HG03103 (cell line): ENCODE data around the gene CCDC137.

ENCODE experiments used
- ATAC-seq: cut with Tn5 transposase; IDR thresholded peaks from one replicate; pipeline ENCODE4 v1.9.1; 2021; ENCODE audit warnings: low read depth; ENCODE audit not compliant: unreplicated experiment

Gene CCDC137

DNA sequence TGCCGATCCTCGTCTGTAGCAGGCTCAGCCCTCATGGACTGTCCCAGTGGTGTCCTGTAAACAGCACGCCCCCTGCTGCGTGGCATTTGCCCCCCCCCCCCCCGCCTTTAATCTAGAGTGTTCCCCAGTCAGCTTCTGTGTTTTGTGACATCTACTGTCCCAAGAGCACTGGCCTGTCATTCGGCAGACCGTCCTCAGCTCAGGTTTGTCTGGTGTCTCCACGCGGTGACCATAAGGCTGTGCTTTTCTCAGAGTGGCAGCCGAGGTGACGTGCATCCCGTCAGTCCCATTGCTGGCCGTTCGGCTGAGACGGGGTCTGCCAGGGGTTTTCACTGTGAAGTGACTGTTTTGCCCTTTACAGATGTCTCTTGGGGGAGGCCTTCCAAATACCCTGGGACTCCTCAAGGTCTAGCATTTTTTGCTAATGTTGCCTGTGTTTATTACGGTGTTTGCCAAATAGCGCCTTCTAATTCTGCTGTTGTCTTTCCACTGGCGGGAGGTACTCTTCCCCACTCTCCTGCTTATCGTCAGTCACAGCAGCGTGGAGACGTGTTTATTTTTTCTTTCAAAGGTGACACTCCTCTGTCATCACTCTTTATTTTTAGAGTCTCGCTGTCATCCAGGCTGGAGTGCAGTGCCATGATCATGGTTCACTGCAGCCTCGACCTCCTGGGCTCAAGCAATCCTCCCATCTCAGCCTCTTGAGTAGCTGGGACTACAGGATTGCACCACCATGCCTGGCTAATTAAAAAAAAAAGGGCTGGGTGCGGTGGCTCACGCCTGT lies 30.9 kb downstream of the CCDC137 start:
- no peak for ATAC-seq

DNA sequence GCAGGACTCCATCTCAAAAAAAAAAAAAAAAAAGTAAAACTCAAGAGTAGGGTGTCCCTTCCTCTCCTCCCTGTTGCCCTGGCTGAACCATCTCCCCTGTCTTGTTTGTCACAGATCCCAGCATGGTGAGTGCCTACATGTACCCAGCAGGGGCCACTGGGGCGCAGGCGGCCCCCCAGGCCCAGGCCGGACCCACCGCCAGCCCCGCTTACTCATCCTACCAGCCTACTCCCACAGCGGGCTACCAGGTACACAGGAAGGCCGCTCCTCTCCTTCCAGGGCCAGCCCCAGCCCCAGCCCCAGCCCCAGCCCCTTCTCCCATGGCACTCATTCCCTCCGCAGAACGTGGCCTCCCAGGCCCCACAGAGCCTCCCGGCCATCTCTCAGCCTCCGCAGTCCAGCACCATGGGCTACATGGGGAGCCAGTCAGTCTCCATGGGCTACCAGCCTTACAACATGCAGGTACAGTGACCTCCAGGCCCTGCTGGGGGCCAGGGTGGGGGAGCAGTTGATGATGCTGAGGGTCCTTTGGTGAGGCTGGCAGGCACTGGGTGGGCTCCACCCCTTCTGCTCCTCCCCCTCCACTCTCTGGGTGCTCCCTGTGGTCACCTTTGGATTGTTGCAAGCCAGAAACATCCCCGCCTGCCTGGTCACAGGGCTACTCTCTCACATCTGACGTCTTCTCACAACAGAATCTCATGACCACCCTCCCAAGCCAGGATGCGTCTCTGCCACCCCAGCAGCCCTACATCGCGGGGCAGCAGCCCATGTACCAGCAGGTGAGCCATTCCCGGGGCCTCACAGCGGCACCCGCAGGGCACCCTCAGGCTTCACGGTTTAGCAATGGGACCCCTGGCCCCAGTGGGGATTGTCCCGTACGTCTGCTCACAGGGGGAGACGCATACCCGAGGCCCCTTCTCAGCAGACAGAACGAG lies 34.1 kb downstream of the CCDC137 start:
- ATAC-seq = no peak

DNA sequence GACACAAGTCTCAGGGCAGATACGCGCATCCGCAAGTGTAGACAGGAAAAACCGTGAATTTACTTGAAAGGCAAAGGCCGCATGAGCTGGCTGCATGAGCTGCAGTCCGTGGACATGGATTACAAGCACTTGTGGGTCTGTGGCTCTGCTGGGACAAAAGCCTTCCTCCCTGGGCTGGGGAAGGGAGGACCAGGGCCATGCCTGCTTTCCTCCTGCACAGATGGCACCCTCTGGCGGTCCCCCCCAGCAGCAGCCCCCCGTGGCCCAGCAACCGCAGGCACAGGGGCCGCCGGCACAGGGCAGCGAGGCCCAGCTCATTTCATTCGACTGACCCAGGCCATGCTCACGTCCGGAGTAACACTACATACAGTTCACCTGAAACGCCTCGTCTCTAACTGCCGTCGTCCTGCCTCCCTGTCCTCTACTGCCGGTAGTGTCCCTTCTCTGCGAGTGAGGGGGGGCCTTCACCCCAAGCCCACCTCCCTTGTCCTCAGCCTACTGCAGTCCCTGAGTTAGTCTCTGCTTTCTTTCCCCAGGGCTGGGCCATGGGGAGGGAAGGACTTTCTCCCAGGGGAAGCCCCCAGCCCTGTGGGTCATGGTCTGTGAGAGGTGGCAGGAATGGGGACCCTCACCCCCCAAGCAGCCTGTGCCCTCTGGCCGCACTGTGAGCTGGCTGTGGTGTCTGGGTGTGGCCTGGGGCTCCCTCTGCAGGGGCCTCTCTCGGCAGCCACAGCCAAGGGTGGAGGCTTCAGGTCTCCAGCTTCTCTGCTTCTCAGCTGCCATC lies 34.9 kb downstream of the CCDC137 start:
- no peak for ATAC-seq

DNA sequence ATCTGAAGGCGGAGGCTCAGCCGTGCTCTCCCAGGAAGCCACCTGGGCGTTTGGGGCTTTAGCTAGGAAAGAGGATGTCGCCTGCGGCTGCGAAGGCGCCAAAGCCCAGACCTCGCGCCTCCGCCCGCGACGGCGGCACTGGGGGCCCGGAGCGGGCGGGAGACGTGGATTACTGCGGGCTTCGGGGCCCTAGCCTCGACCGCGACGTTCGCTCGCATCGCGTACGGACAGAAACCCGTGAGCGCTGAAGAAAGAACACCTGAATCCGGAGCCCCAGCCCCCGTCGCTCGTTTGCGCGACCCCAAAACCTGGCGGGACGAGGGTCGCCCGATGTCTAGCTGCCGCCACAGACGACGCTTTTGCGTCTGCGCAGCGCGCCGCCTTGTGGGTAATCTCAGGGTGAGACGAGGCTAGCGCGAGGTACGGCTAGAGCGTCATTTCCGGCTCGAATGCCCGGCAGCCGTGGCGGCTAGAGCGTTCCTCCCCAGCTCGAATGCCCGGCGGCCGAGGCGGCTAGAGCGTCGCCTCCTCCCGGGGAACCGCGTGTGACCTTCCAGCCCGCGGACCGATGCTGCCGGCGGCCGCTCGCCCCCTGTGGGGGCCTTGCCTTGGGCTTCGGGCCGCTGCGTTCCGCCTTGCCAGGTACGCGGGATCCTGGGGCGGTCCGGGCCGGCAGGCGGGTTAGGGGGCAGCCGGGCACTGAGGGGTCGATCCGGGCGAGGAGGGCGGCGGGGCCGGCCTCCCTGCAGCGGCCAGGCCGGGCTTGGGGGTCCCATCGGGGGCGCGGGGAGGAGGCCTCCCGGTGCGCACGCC lies 36.6 kb downstream of the CCDC137 start, which contains the start of gene MRPL12:
Gene MRPL12 (plus strand): TSS at position 434 of the 813 bp plus-strand sequence. CDS start 135 bp downstream, at position 569.
- peak; percentile 70 for ATAC-seq

DNA sequence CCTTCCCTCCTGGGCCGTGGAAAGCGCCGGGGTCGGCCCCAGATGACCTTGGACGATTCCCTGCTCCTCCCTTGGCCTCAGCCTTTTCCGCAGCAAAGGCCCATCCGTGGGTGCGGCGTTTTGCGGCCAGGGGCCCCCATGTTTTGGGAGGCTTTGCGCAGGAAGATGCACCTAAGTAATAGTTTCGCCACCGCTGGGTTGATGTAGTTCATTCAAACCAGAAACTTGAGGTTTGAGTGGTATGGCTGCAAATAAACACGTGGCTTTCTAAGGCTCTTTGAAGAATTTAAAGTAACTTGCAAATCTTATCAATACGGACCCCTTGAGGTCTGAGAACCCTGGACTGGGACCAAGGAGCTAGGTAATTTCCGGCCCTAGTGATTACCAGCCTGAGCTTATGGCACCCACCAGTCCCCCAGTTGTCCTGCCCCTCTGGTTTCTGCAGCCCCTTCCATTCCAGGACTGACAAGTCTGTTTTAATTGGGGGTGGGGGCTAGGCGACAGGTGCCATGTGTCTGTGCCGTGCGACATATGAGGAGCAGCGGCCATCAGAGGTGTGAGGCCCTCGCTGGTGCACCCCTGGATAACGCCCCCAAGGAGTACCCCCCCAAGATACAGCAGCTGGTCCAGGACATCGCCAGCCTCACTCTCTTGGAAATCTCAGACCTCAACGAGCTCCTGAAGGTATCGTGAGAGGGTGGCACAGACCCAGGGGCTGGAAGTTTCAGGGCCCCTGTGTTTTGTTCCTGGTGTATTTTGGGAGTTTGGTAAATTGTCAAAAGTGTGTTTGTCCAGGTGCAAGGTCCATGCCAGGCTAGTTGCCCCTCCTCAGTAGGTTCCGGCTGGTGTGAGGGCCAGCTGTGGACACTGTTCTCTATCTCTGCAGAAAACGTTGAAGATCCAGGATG lies 37.5 kb downstream of the CCDC137 start:
- ATAC-seq = no peak

DNA sequence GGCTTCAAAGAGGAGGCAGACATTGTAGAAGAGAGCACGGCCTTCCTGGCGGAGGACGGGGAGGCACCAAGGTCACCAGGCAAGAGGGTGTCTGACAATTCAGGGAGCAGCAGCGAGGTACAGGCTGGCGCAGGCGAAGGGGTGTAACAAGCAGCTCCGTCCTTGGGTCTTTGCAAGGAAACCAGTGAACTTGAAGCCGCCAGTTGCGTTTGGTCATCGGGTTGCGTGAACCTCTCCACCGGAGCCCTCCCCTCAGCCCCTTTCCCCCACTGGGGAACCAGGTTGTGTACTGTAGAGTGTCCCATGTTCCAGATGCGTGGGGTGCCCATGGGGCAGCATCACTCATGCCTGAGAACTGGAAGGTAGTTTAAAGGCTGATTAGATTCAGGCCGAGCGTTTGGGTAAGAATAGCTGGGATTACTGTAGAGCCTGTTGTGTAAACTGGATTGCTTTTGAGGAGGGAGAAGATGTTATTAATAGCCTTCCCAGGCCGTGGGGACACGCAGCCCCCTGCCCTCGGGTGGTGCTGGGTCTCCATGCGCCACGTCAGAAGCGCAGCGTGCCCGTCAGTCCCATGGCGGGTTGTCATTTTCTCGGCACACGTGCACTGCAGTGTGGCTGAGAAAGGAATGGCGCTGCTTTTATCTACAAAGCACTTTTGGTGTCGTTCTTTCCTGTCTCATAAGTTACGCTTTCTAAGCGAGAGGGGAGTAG lies 39.1 kb downstream of the CCDC137 start:
- no peak for ATAC-seq

DNA sequence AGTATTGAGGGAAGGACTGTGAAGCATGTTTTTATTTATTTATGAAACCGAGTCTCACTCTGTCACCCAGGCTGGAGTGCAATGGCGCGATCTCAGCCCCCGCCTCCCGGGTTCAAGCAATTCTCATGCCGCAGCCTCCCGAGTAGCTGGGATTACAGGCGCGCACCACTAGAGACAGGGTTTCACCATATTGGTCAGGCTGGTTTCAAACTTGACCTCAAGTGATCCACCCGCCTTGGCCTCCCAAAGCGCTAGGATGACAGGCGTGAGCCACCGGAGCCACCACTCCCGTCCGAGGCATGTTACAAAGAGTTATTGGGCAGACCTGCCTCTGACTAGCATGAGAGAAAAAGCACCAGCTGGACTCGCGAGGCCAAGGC lies 39.7 kb downstream of the CCDC137 start:
- ATAC-seq = no peak

DNA sequence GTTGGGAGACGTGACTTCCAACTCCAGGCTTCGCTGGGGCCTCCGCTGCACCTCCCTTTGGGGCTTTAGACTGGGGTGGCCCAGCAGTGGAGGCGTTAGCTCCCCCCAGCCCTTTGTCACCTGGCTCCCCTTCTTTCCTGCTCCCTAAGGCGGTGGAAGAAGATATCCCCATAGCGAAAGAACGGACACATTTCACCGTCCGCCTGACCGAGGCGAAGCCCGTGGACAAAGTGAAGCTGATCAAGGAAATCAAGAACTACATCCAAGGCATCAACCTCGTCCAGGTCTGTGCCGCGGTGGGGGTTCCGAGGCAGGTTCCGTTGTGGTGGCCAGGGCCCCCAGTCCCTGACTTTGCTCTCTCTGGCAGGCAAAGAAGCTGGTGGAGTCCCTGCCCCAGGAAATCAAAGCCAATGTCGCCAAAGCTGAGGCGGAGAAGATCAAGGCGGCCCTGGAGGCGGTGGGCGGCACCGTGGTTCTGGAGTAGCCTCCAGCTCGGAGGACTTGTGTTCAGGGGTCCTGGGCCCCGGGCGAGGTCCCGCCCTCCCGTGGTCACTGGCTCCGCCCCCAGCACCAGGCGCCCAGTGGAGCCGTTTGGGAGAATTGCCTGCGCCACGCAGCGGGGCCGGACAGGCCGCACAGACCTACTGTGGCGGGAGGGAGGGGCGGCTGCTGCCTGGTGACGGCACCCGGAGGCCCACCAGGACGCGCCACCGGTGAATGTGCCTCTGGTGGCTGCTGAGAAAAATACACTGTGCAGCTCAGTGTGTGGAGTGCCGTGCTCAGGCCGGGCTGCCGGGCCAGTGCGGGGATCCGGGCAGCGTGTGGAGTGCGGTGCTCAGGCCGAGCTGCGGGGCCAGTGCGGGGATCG lies 40.5 kb downstream of the CCDC137 start:
- ATAC-seq = no peak

DNA sequence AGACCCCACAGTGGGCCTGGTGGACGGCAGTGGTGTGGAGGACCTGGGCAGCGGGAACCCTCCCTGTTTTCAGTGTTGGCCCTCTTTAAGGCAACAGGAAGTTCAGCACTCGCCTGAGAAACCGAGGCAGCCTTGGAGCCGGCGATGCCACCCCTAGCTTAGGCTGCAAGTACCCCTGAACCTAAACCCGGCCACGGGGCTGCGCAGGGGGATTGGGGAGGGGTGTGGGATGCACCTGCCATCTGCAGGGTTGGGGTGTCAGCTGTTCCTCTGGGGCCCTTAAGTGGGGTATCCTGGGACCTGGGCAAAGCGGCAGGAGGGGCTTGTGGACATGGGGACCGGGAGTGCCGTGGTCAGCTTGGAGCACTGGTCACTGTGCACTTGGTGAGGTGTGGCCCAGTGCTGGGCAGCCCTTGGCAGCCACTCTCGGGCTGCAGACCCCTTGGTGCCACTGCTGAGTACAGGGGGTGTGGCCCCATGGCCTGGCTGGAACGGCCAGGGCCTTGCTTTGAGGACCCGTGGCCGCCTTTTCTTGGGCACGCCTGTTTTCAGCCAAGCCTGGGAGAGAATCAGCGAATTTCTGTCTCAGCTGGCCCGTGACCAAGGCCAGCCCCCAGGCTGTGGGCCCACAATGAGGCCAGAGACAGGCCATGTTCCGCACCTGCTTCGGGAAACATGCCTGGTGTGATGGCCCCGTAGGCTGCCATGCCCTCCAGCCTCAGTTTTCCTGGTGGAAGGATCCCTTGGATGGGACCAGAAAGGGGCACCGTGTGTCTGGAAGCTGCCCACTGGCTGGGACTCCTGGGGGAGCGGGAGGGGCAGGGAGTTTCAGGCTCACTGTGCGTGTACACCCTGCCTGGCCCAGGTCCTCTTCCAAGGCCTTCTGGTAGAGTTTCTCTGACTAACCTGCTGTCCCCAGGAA lies 41.4 kb downstream of the CCDC137 start:
- no peak for ATAC-seq

DNA sequence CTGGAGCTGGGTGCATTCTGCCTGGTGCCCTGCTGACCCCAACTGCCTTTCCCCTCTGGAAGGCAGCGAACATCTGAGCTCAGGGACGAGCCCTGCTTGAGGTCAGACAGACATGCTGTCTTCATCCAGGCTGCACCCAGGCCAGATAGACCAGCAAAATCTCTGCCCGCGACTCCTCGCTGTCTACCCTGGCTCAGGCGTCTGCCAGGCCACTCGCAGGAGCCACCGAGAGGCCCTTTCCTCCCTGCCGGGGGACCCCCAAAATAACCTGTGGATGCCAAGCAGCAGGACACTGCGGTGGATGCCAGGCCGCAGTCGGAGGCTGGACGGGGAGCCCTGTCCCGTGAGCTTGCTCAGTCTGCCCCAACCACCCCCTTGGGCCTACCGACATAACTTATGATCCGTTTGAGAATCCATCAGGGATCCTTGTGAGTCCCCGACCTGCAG lies 42.2 kb downstream of the CCDC137 start:
- no peak for ATAC-seq

DNA sequence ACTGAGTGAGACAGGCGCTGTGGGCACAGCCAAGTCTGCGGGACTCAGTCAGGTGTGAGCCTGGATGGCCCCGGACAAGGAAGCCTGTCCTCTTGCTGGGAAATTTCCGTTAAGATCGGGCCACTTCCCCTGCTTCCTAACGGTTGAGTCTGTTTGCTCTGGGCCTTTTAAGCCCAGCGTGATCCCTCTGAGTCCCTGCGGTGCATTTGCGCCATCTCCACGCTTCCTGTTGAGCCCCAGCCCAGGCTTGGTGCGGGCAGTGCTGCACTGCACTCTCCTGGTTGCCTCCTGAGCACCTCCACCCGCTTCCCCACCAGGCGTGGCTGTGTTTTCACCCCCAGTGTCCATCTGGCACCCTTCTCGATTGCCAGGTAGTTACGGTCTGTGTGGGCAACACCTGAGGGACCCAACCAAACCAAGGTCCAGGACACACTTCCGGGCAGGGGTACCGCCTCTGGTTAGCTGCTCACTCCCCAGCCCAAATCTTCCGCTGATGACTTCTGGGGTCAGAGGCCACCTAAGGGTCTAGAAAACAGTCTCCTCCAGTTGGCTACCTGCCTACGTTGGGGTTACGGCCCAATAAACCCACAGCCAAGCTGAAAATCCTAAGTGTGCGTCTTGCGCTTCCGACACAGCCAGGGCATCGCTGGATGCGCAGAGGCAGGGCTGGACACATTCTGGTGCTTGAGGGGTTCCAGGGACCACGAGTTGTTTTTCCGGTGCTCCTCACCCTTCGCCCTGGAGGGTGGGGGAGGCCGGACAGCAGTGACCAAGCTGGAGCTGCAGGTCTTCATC lies 44.2 kb downstream of the CCDC137 start:
- no peak for ATAC-seq

DNA sequence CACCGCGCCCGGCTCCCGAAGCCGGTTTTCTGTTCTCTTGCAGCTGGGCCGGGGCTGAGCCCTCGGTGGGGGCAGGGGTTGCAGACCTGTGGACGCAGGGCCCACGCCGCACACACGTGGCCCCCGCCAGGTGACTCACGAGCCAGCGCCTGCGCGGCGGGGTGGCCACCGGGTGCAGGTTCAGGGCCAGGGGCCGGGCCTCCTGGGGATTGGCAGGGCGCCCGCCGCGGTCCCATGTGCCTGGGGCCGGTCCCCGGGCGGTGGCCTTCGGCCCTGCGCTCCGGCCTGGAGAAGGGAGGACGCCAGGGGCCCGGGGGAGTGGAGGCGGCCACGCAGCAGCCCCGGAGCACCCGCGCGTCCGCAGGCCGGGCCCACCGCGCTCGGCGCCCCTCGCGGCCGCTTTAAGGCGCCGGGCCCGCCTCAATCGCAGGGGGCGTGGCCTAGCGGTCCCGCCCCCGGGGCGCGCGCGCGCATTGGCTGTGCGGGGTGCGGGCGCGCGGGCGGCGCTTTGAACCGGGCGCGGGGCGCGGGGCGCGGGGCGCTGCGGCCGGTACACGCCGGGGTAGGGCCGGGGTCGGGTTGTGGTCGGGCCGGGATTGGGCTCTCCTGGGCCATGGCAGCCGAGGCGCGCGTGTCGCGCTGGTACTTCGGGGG lies 45.4 kb downstream of the CCDC137 start, which contains the start of gene SLC25A10:
Gene SLC25A10 (plus strand): TSS at position 471 of the 654 bp plus-strand sequence. CDS start 143 bp downstream, at position 614.
- ATAC-seq = peak; percentile 60

DNA sequence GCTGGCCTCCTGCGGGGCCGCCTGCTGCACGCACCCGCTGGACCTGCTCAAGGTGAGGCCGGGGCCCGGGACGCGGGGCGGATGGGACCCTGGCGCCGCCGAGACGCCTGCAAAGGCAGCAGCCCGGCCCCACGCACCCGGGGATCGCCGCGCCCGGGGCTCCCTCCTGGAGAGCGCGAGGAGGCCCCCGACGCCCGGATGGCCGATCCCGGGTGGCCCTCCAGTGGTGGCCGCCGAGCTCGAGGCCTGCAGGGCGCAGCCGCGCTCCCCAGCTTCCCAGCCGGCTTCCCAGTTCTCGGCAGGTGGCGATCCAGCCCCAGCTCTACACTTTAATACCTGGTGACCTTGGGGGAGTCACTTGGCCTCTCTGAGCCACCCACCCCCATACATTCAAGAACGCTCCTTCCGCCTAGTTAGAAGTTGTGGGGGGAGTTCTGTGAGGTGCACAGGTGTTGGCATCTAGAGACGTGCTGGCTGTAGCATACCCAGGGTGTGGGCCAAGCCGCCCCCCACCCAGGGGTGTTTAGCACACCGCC lies 46.0 kb downstream of the CCDC137 start:
- no peak for ATAC-seq

DNA sequence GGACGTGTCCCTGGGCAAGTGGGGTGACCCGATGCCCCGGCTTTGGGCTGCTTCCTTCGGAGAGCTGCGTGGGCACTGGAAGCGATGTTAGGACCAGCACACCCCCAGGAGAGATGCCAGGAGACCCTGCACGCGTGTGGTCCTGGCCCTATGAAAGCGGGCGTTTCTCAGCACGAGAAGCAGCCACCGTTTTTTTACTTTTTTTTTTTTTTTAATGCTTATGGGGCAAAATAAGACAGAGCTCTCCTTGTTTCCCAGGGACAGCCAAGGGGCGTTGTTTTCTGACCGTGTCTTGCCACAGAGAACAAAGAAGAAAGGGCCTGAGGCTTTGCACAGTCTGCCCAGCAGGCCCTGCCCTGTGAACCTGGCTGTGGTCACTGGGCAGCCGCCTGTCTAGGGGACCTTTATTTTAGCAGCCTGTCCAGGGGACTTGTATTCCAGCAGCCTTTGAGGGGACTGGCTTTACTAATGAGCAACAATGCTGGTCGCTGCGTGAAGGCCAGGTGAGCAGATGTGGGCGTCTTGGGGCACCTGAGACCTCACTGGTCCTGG lies 46.5 kb downstream of the CCDC137 start:
- no peak for ATAC-seq
